ENCODE data around the gene SUN2.

- no peak for TF ChIP-seq CTCF (IDR thresholded peaks at IDR 0.05)
- no peak for TF ChIP-seq EZH2 (IDR thresholded peaks at IDR 0.05; ENCODE audit: borderline replicate concordance, insufficient read depth, low read depth, low read length, poor library complexity, severe bottlenecking)
Observed at GRCh38 chr22:38689651-38690050, 66.1 kb downstream of the SUN2 start.

All from B cell (primary cell).